ENCODE results near the gene RELB. TPM values are rescaled to one million over a fixed set of nuclear protein-coding genes. Genes with fewer than 3 reads are reported as not detected.
"Not testable (repeated sequence)": the region's sequence is repeated elsewhere in the genome, so short reads cannot be mapped to it uniquely, and the experiment has no call there.

The RELB gene
- total and polyA plus RNA-seq, 12 donors, result 2.0 to 39.1 (median 12.0) TPM

GRCh38 chr19:44993926-44994537, 7.2 kb upstream of the RELB start:
- TF ChIP-seq POLR2A (IDR thresholded peaks at IDR 0.05), result no peak
- 87 to 100% (median 90%) methylated on average over 1 to 12 of the region's 12 CpGs for WGBS, 4 donors
- peaks cover 0 to 35% of the 10 kb centered on the region in 2 donors for H3K36me3 ChIP-seq (replicated peaks in 1 of 2)
- H3K27me3 ChIP-seq, result no peaks in the 10 kb centered on the region
- H3K27ac ChIP-seq, result no peak overlapping the region
- no peaks in the 10 kb centered on the region for H3K9me3 ChIP-seq (replicated peaks in 1 of 3)
- DNase-seq, result no peak
- intact Hi-C loops (cut with DNase I), result no loop called here
- peaks cover 2 to 3% of the 10 kb centered on the region in 2 donors for H3K4me1 ChIP-seq (replicated peaks in 1 of 2)
- H3K4me3 ChIP-seq, result no peak overlapping the region

GRCh38 chr19:44998025-44998424, 3.2 kb upstream of the RELB start:
- 86 to 91% (median 89%) methylated on average over 4 of the region's 4 CpGs for WGBS, 4 donors

GRCh38 chr19:44999131-44999925, 1.9 kb upstream of the RELB start:
- H3K4me3 ChIP-seq; intact Hi-C loops (cut with DNase I); DNase-seq; H3K4me1 ChIP-seq (replicated peaks in 1 of 2); H3K27me3 ChIP-seq; H3K27ac ChIP-seq; H3K9me3 ChIP-seq (replicated peaks in 1 of 3); H3K36me3 ChIP-seq (replicated peaks in 1 of 2): not testable (repeated sequence)
- WGBS, 4 donors, result 73 to 79% (median 74%) methylated on average over 12 of the region's 12 CpGs

More at GRCh38 chr19:44998025-44998424, 3.2 kb upstream of the RELB start:
- Histone ChIP-seq H3K27me3 (no peaks in the 10 kb centered on the region), H3K27ac (no peak overlapping the region), H3K4me3 (no peak overlapping the region), H3K4me1 (replicated peaks in 1 of 2) (peaks cover 6 to 9% of the 10 kb centered on the region in 2 donors), H3K9me3 (replicated peaks in 1 of 3) (no peaks in the 10 kb centered on the region), H3K36me3 (replicated peaks in 1 of 2) (peaks cover 0 to 1% of the 10 kb centered on the region in 2 donors)
- DNase-seq, result no peak
- no peak for TF ChIP-seq CTCF (IDR thresholded peaks at IDR 0.05)
- TF ChIP-seq POLR2A (IDR thresholded peaks at IDR 0.05), result no peak
- intact Hi-C loops (cut with DNase I), result no loop called here

- H3K36me3 ChIP-seq (replicated peaks in 1 of 2); H3K27me3 ChIP-seq; H3K9me3 ChIP-seq (replicated peaks in 1 of 3); H3K4me1 ChIP-seq (replicated peaks in 1 of 2); DNase-seq; intact Hi-C loops (cut with DNase I): not testable (repeated sequence)
- peak overlapping the region in 1 of 4 donors; percentile 92 for H3K4me3 ChIP-seq
- WGBS, 4 donors, result 56 to 65% (median 62%) methylated on average over 19 of the region's 19 CpGs
- peak overlapping the region in 3 of 5 donors; percentile 98 to 100 (median 100) for H3K27ac ChIP-seq
These were observed 599 bp upstream of the RELB start for GRCh38 chr19:45000665-45001064.

GRCh38 chr19:45003485-45003884, 2.2 kb downstream of the RELB start:
- H3K9me3 ChIP-seq (replicated peaks in 1 of 3), result no peaks in the 10 kb centered on the region
- WGBS, 4 donors, result 91 to 97% (median 95%) methylated on average over 4 of the region's 4 CpGs
- H3K27ac ChIP-seq, result no peak overlapping the region
- no peak for TF ChIP-seq POLR2A (IDR thresholded peaks at IDR 0.05)
- H3K4me1 ChIP-seq (replicated peaks in 1 of 2), result peaks cover 6 to 9% of the 10 kb centered on the region in 2 donors
- DNase-seq, result no peak
- H3K4me3 ChIP-seq, result no peak overlapping the region
- intact Hi-C loops (cut with DNase I), result no loop called here
- peaks cover 0 to 11% of the 10 kb centered on the region in 2 donors for H3K36me3 ChIP-seq (replicated peaks in 1 of 2)
- H3K27me3 ChIP-seq, result no peaks in the 10 kb centered on the region

GRCh38 chr19:45005787-45006186, 4.5 kb downstream of the RELB start:
- H3K27me3 ChIP-seq, result no peaks in the 10 kb centered on the region
- no peak for DNase-seq
- H3K4me1 ChIP-seq (replicated peaks in 1 of 2), result peaks cover 6 to 8% of the 10 kb centered on the region in 2 donors
- H3K9me3 ChIP-seq (replicated peaks in 1 of 3), result no peaks in the 10 kb centered on the region
- 86 to 92% (median 90%) methylated on average over 6 to 9 of the region's 9 CpGs for WGBS, 4 donors
- peaks cover 0 to 11% of the 10 kb centered on the region in 2 donors for H3K36me3 ChIP-seq (replicated peaks in 1 of 2)
- H3K27ac ChIP-seq, result no peak overlapping the region
- no peak overlapping the region for H3K4me3 ChIP-seq
- intact Hi-C loops (cut with DNase I), result no loop called here
- no peak for TF ChIP-seq CTCF (IDR thresholded peaks at IDR 0.05)
- TF ChIP-seq POLR2A (IDR thresholded peaks at IDR 0.05), result no peak

Measured in adrenal gland (tissue), 12 donors.